ENCODE measurements around the gene ACO1. TPM values are rescaled to one million over a fixed set of nuclear protein-coding genes. Genes with fewer than 3 reads are reported as not detected.

ACO1 gene
- polyA plus RNA-seq, 1 donor from 2014 or later: 16.5 TPM

DNA sequence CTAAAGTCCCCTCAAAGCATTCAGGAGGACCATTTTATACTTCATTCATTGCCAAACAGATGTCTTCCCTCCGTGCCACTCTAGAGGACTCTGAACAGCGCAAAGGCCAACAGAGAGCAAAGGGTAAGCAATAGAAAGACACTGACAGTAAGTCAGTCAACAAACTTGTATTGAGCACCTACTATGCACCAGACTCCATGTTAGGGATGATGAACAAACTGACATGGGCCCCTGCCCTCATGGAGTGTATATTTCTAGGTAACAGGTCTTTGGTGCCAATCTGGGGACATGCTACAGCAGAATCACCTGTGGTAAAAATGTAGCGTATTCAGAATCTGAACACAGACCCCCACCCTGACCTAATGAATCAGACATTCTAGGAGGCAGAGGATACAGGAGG, 3.5 kb upstream of the ACO1 start:
- H3K9ac ChIP-seq (ENCODE audit: low read length): no peak overlapping the region

DNA sequence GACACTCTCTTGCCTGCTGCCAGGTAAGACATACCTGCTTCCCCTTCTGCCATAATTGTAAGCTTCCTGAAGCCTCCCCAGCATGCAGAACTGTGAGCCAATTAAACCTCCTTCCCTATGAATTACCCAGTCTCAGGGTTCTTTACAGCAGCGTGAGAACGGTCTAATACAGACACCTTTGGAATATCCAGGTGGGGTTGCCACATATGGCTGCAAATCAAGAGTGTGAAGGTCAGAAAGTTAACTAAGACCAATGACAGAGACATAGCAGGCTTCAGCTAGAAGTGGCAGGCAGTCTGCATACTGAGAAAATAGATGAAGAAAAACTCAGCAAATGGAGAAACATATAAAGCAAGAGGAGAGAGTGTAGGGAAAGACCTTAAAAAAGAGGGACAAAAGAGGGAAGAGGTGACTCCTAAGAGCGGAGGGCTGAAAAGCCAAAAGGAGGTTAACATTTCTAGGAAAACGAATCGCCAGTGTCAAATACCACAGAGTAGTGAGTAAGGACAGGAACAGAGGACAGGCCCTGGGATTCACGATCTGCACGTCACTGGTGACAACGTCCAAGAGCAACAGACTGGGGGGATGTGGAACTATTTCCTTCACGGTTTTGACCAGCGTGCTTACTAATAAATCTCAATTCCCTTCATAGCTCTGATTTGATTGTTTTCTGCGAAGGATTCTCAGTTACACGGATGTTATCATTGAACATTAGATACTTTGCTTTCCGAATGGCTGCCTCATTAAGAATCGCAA, 1.7 kb upstream of the ACO1 start:
- no peak overlapping the region for H3K4me3 ChIP-seq (ENCODE audit: low read length)
- no peaks in the 10 kb centered on the region for H3K36me3 ChIP-seq (ENCODE audit: insufficient read depth, low read length)
- H2AFZ ChIP-seq (ENCODE audit: low read depth, low read length): no peak overlapping the region
- no peaks in the 10 kb centered on the region for H3K9me2 ChIP-seq (ENCODE audit: insufficient read depth, low read length)
- H3K27me3 ChIP-seq (ENCODE audit: insufficient read depth, low read depth, low read length): peaks cover 32% of the 10 kb centered on the region
- H3K79me2 ChIP-seq (replicated peaks; ENCODE audit: insufficient read depth, low read length): peaks cover 5% of the 10 kb centered on the region
- no peak overlapping the region for H3K27ac ChIP-seq (ENCODE audit: low read length)
- TF ChIP-seq SMC3 (conservative IDR thresholded peaks at IDR 0.05; ENCODE audit: poor library complexity) (no peak), EP300 (conservative IDR thresholded peaks at IDR 0.05; ENCODE audit: poor library complexity, severe bottlenecking) (no peak), POLR2AphosphoS5 (IDR thresholded peaks at IDR 0.05) (no peak), EZH2 (IDR thresholded peaks at IDR 0.05; ENCODE audit: borderline replicate concordance, insufficient read depth, low read length, poor library complexity, severe bottlenecking) (no peak)
- TF ChIP-seq, protein P1, sequence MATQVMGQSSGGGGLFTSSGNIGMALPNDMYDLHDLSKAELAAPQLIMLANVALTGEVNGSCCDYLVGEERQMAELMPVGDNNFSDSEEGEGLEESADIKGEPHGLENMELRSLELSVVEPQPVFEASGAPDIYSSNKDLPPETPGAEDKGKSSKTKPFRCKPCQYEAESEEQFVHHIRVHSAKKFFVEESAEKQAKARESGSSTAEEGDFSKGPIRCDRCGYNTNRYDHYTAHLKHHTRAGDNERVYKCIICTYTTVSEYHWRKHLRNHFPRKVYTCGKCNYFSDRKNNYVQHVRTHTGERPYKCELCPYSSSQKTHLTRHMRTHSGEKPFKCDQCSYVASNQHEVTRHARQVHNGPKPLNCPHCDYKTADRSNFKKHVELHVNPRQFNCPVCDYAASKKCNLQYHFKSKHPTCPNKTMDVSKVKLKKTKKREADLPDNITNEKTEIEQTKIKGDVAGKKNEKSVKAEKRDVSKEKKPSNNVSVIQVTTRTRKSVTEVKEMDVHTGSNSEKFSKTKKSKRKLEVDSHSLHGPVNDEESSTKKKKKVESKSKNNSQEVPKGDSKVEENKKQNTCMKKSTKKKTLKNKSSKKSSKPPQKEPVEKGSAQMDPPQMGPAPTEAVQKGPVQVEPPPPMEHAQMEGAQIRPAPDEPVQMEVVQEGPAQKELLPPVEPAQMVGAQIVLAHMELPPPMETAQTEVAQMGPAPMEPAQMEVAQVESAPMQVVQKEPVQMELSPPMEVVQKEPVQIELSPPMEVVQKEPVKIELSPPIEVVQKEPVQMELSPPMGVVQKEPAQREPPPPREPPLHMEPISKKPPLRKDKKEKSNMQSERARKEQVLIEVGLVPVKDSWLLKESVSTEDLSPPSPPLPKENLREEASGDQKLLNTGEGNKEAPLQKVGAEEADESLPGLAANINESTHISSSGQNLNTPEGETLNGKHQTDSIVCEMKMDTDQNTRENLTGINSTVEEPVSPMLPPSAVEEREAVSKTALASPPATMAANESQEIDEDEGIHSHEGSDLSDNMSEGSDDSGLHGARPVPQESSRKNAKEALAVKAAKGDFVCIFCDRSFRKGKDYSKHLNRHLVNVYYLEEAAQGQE (IDR thresholded peaks at IDR 0.05; ENCODE audit: borderline replicate concordance): no peak
- TF ChIP-seq, protein P2, sequence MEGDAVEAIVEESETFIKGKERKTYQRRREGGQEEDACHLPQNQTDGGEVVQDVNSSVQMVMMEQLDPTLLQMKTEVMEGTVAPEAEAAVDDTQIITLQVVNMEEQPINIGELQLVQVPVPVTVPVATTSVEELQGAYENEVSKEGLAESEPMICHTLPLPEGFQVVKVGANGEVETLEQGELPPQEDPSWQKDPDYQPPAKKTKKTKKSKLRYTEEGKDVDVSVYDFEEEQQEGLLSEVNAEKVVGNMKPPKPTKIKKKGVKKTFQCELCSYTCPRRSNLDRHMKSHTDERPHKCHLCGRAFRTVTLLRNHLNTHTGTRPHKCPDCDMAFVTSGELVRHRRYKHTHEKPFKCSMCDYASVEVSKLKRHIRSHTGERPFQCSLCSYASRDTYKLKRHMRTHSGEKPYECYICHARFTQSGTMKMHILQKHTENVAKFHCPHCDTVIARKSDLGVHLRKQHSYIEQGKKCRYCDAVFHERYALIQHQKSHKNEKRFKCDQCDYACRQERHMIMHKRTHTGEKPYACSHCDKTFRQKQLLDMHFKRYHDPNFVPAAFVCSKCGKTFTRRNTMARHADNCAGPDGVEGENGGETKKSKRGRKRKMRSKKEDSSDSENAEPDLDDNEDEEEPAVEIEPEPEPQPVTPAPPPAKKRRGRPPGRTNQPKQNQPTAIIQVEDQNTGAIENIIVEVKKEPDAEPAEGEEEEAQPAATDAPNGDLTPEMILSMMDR (IDR thresholded peaks at IDR 0.05; ENCODE audit: poor library complexity, severe bottlenecking): no peak
- H3K4me2 ChIP-seq (ENCODE audit: low read length): no peak overlapping the region
- H3K9me3 ChIP-seq (ENCODE audit: low read length): no peaks in the 10 kb centered on the region
- H3K9ac ChIP-seq (ENCODE audit: low read length): no peak overlapping the region
- H3F3A ChIP-seq (ENCODE audit: insufficient read depth, low read length, poor library complexity, severe bottlenecking): no peaks in the 10 kb centered on the region
- no peaks in the 10 kb centered on the region for H4K20me1 ChIP-seq (ENCODE audit: insufficient read depth)

More for the DNA sequence above, 3.5 kb upstream of the ACO1 start:
- H3K4me3 ChIP-seq (ENCODE audit: low read length): no peak overlapping the region
- no peak overlapping the region for H3K27ac ChIP-seq (ENCODE audit: low read length)
- H3K4me2 ChIP-seq (ENCODE audit: low read length): no peak overlapping the region
- TF ChIP-seq, protein P1 (IDR thresholded peaks at IDR 0.05; ENCODE audit: borderline replicate concordance): no peak
- TF ChIP-seq POLR2AphosphoS5 (IDR thresholded peaks at IDR 0.05): no peak
- TF ChIP-seq RAD21 (conservative IDR thresholded peaks at IDR 0.05): no peak
- no peak for TF ChIP-seq SMC3 (conservative IDR thresholded peaks at IDR 0.05; ENCODE audit: poor library complexity)
- TF ChIP-seq EP300 (conservative IDR thresholded peaks at IDR 0.05; ENCODE audit: poor library complexity, severe bottlenecking): no peak
- no peak for TF ChIP-seq MXI1 (conservative IDR thresholded peaks at IDR 0.05; ENCODE audit: poor library complexity, severe bottlenecking)
- TF ChIP-seq, protein P2 (IDR thresholded peaks at IDR 0.05; ENCODE audit: poor library complexity, severe bottlenecking): no peak
- TF ChIP-seq TAF1 (IDR thresholded peaks at IDR 0.05; ENCODE audit: low read depth): no peak
- no peak for TF ChIP-seq EZH2 (IDR thresholded peaks at IDR 0.05; ENCODE audit: borderline replicate concordance, insufficient read depth, low read length, poor library complexity, severe bottlenecking)
- H3K79me2 ChIP-seq (replicated peaks; ENCODE audit: insufficient read depth, low read length): no peaks in the 10 kb centered on the region
- no peaks in the 10 kb centered on the region for H3K9me3 ChIP-seq (ENCODE audit: low read length)
- peaks cover 32% of the 10 kb centered on the region for H3K27me3 ChIP-seq (ENCODE audit: insufficient read depth, low read depth, low read length)
- H3F3A ChIP-seq (ENCODE audit: insufficient read depth, low read length, poor library complexity, severe bottlenecking): no peaks in the 10 kb centered on the region
- H2AFZ ChIP-seq (ENCODE audit: low read depth, low read length): no peak overlapping the region
- no peaks in the 10 kb centered on the region for H3K36me3 ChIP-seq (ENCODE audit: insufficient read depth, low read length)
- H4K20me1 ChIP-seq (ENCODE audit: insufficient read depth): no peaks in the 10 kb centered on the region
- H3K9me2 ChIP-seq (ENCODE audit: insufficient read depth, low read length): no peaks in the 10 kb centered on the region

All from neural cell (in vitro differentiated cells).